GM18520 (cell line): ENCODE results near the gene DENND2C.
"Not testable (repeated sequence)": the region's sequence is repeated elsewhere in the genome, so short reads cannot be mapped to it uniquely, and the experiment has no call there.

ENCODE experiments used
- ATAC-seq: cut with Tn5 transposase; IDR thresholded peaks from one replicate; pipeline ENCODE4 v1.9.1; 2021; ENCODE audit not compliant: unreplicated experiment

DENND2C gene

GRCh38 chr1:114610546-114611245 lies 59.2 kb downstream of the DENND2C start:
- ATAC-seq: no peak

- no peak for ATAC-seq
Measured at GRCh38 chr1:114609826-114610225, 60.0 kb downstream of the DENND2C start.

GRCh38 chr1:114609026-114609425 lies 60.8 kb downstream of the DENND2C start:
- no peak for ATAC-seq

GRCh38 chr1:114607223-114607622 lies 62.6 kb downstream of the DENND2C start:
- no peak for ATAC-seq

GRCh38 chr1:114597949-114598348 lies 71.9 kb downstream of the DENND2C start:
- no peak for ATAC-seq

- ATAC-seq: no peak
Measured at GRCh38 chr1:114595602-114596001, 74.2 kb downstream of the DENND2C start.

GRCh38 chr1:114594046-114594445 lies 75.8 kb downstream of the DENND2C start:
- ATAC-seq: no peak

- ATAC-seq: no peak
Measured at GRCh38 chr1:114589122-114589521, 80.7 kb downstream of the DENND2C start.

- no peak for ATAC-seq
Measured at GRCh38 chr1:114588196-114588689, 81.6 kb downstream of the DENND2C start.

- no peak for ATAC-seq
Measured at GRCh38 chr1:114587203-114587991, 82.5 kb downstream of the DENND2C start.

- ATAC-seq: no peak
Measured at GRCh38 chr1:114586513-114587047, 83.3 kb downstream of the DENND2C start.

- ATAC-seq: no peak
Measured at GRCh38 chr1:114585231-114585630, 84.6 kb downstream of the DENND2C start.

- ATAC-seq: peak; percentile 98
Measured at GRCh38 chr1:114581335-114582287, 88.2 kb downstream of the DENND2C start, which contains the start of gene BCAS2. Gene BCAS2, minus strand, starts transcription at chr1:114581615. Its CDS starts 24 bp downstream, at chr1:114581591.

GRCh38 chr1:114574365-114574764 lies 95.5 kb downstream of the DENND2C start:
- ATAC-seq: no peak

- no peak for ATAC-seq
Measured at GRCh38 chr1:114564141-114564540, 105.7 kb downstream of the DENND2C start.

GRCh38 chr1:114562978-114563510 lies 106.8 kb downstream of the DENND2C start:
- ATAC-seq: not testable (repeated sequence)

- ATAC-seq: no peak
Measured at GRCh38 chr1:114561333-114561732, 108.5 kb downstream of the DENND2C start.

GRCh38 chr1:114559356-114559755 lies 110.5 kb downstream of the DENND2C start:
- no peak for ATAC-seq

- ATAC-seq: no peak
Measured at GRCh38 chr1:114558544-114558943, 111.3 kb downstream of the DENND2C start.

GRCh38 chr1:114554577-114554976 lies 115.3 kb downstream of the DENND2C start:
- no peak for ATAC-seq
